ENCODE data around the gene TMEM141.
"Not testable (repeated sequence)": the region's sequence is repeated elsewhere in the genome, so short reads cannot be mapped to it uniquely, and the experiment has no call there.

TMEM141 gene

GRCh38 chr9:136829981-136830885 lies 39.1 kb downstream of the TMEM141 start:
- Mint-ChIP-seq H3K36me3 (ENCODE audit: low read depth) (peaks cover 7% of the 10 kb centered on the region), H3K27ac (no peak overlapping the region), H3K27me3 (ENCODE audit: low read depth) (no peaks in the 10 kb centered on the region), H3K4me3 (no peak overlapping the region), H3K4me1 (ENCODE audit: low read depth) (no peaks in the 10 kb centered on the region), H3K9me3 (no peaks in the 10 kb centered on the region)
- DNase-seq (ENCODE audit: low spot score): no peak

GRCh38 chr9:136831002-136831719 lies 40.0 kb downstream of the TMEM141 start:
- H3K4me3 Mint-ChIP-seq: no peak overlapping the region
- no peaks in the 10 kb centered on the region for H3K9me3 Mint-ChIP-seq
- H3K27ac Mint-ChIP-seq: no peak overlapping the region
- DNase-seq (ENCODE audit: low spot score): no peak
- peaks cover 7% of the 10 kb centered on the region for H3K36me3 Mint-ChIP-seq (ENCODE audit: low read depth)
- H3K4me1 Mint-ChIP-seq (ENCODE audit: low read depth): no peaks in the 10 kb centered on the region
- no peaks in the 10 kb centered on the region for H3K27me3 Mint-ChIP-seq (ENCODE audit: low read depth)

- H3K4me3 Mint-ChIP-seq: no peak overlapping the region
- H3K4me1 Mint-ChIP-seq (ENCODE audit: low read depth): no peaks in the 10 kb centered on the region
- H3K27ac Mint-ChIP-seq: no peak overlapping the region
- no peaks in the 10 kb centered on the region for H3K27me3 Mint-ChIP-seq (ENCODE audit: low read depth)
- no peaks in the 10 kb centered on the region for H3K9me3 Mint-ChIP-seq
- DNase-seq (ENCODE audit: low spot score): no peak
- peaks cover 7% of the 10 kb centered on the region for H3K36me3 Mint-ChIP-seq (ENCODE audit: low read depth)
These were observed 40.6 kb downstream of the TMEM141 start for GRCh38 chr9:136831720-136832104.

GRCh38 chr9:136832581-136832980 lies 41.4 kb downstream of the TMEM141 start:
- no peak for DNase-seq (ENCODE audit: low spot score)
- H3K4me3 Mint-ChIP-seq: no peak overlapping the region
- no peaks in the 10 kb centered on the region for H3K4me1 Mint-ChIP-seq (ENCODE audit: low read depth)
- no peaks in the 10 kb centered on the region for H3K27me3 Mint-ChIP-seq (ENCODE audit: low read depth)
- no peak overlapping the region for H3K27ac Mint-ChIP-seq
- H3K9me3 Mint-ChIP-seq: no peaks in the 10 kb centered on the region
- peaks cover 7% of the 10 kb centered on the region for H3K36me3 Mint-ChIP-seq (ENCODE audit: low read depth)

GRCh38 chr9:136833381-136834048 lies 42.4 kb downstream of the TMEM141 start:
- H3K4me1 Mint-ChIP-seq (ENCODE audit: low read depth); H3K4me3 Mint-ChIP-seq; H3K9me3 Mint-ChIP-seq; H3K27me3 Mint-ChIP-seq (ENCODE audit: low read depth); H3K36me3 Mint-ChIP-seq (ENCODE audit: low read depth); DNase-seq (ENCODE audit: low spot score); H3K27ac Mint-ChIP-seq: not testable (repeated sequence)

GRCh38 chr9:136835162-136835931 lies 44.2 kb downstream of the TMEM141 start:
- Mint-ChIP-seq H3K27ac (no peak overlapping the region), H3K9me3 (no peaks in the 10 kb centered on the region), H3K27me3 (ENCODE audit: low read depth) (no peaks in the 10 kb centered on the region), H3K4me1 (ENCODE audit: low read depth) (peaks cover 4% of the 10 kb centered on the region), H3K36me3 (ENCODE audit: low read depth) (peaks cover 6% of the 10 kb centered on the region), H3K4me3 (no peak overlapping the region)
- no peak for DNase-seq (ENCODE audit: low spot score)

GRCh38 chr9:136835932-136836904 lies 45.1 kb downstream of the TMEM141 start:
- no peaks in the 10 kb centered on the region for H3K27me3 Mint-ChIP-seq (ENCODE audit: low read depth)
- peaks cover 4% of the 10 kb centered on the region for H3K4me1 Mint-ChIP-seq (ENCODE audit: low read depth)
- no peak overlapping the region for H3K4me3 Mint-ChIP-seq
- no peak overlapping the region for H3K27ac Mint-ChIP-seq
- no peaks in the 10 kb centered on the region for H3K9me3 Mint-ChIP-seq
- DNase-seq (ENCODE audit: low spot score): no peak
- H3K36me3 Mint-ChIP-seq (ENCODE audit: low read depth): peaks cover 6% of the 10 kb centered on the region

GRCh38 chr9:136837146-136837855 lies 46.2 kb downstream of the TMEM141 start:
- no peaks in the 10 kb centered on the region for H3K9me3 Mint-ChIP-seq
- peaks cover 6% of the 10 kb centered on the region for H3K36me3 Mint-ChIP-seq (ENCODE audit: low read depth)
- H3K27me3 Mint-ChIP-seq (ENCODE audit: low read depth): no peaks in the 10 kb centered on the region
- peaks cover 4% of the 10 kb centered on the region for H3K4me1 Mint-ChIP-seq (ENCODE audit: low read depth)
- H3K4me3 Mint-ChIP-seq: no peak overlapping the region
- H3K27ac Mint-ChIP-seq: no peak overlapping the region
- DNase-seq (ENCODE audit: low spot score): no peak

- not testable (repeated sequence) for H3K27ac Mint-ChIP-seq; H3K36me3 Mint-ChIP-seq (ENCODE audit: low read depth); H3K27me3 Mint-ChIP-seq (ENCODE audit: low read depth); H3K4me3 Mint-ChIP-seq; H3K4me1 Mint-ChIP-seq (ENCODE audit: low read depth); DNase-seq (ENCODE audit: low spot score); H3K9me3 Mint-ChIP-seq
These were observed 46.7 kb downstream of the TMEM141 start for GRCh38 chr9:136837856-136838277.

GRCh38 chr9:136838314-136839228 lies 47.4 kb downstream of the TMEM141 start:
- Mint-ChIP-seq H3K4me3 (no peak overlapping the region), H3K27ac (no peak overlapping the region), H3K36me3 (ENCODE audit: low read depth) (peaks cover 6% of the 10 kb centered on the region), H3K4me1 (ENCODE audit: low read depth) (peaks cover 6% of the 10 kb centered on the region), H3K9me3 (no peaks in the 10 kb centered on the region), H3K27me3 (ENCODE audit: low read depth) (no peaks in the 10 kb centered on the region)
- DNase-seq (ENCODE audit: low spot score): no peak

- no peak overlapping the region for H3K4me3 Mint-ChIP-seq
- H3K4me1 Mint-ChIP-seq (ENCODE audit: low read depth): peaks cover 7% of the 10 kb centered on the region
- no peaks in the 10 kb centered on the region for H3K9me3 Mint-ChIP-seq
- peaks cover 2% of the 10 kb centered on the region for H3K27me3 Mint-ChIP-seq (ENCODE audit: low read depth)
- no peak for DNase-seq (ENCODE audit: low spot score)
- peaks cover 6% of the 10 kb centered on the region for H3K36me3 Mint-ChIP-seq (ENCODE audit: low read depth)
- H3K27ac Mint-ChIP-seq: no peak overlapping the region
These were observed 48.3 kb downstream of the TMEM141 start for GRCh38 chr9:136839229-136840139.
